PFSK-1 (cell line): Measurements from ENCODE around the gene TRAIP.

Experiments
- POLR2AphosphoS5 ChIP-seq: IDR thresholded peaks from 2 replicates; pipeline ENCODE4 v1.6.1; 2012; ENCODE audit warnings: low read depth, mild to moderate bottlenecking, control low read depth, low read length, moderate library complexity
- TAF1 ChIP-seq: IDR thresholded peaks from 2 replicates; pipeline ENCODE4 v1.6.1; 2012; ENCODE audit warnings: low read length, control low read depth, borderline replicate concordance; ENCODE audit not compliant: insufficient read depth

DNA sequence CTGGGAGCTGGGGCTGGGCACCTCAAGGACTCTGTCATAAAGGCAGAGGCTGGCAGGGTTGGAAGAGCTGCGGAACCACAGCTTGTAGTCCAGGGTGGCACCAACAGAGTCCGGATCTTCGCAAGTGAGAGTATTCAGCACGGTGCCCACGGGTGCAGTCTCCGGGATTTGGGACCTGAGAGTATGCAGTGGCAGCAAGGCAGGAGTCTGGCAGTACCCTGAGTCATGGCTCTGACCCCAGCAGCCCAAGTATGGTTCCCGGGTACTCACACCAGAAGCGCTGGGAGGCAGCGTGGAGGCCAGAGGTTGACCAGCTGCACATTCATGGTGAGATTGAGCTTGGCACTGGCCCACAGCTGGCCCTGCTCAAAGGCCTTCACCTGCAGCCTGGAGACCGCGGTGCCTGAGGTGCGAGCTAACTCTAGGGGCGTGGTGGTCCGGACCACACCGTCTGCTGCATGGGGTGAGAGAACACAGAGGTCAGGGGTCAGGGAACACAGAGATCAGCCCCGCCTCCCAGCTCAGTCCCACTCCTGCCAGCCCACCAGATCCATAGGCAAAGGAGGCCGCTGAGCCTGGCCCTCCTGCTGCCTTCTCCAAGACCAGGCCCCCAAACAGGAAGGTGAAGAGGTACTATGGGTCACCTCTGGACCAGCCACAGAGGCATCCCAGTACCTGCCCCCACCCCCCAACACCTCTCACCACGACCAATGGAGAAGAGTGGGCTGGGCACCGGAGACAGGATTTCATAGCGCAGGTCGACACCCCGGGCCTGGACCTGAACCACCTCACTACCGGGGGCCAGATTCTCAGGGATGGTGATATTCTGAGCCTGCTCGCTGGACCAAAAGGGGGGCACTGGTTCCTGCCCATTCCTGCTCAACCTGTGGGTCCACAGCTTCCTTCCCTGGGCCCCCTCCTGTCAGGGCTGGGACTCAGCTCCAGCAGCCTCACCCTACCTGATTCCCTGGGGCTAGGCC is 61.1 kb downstream of the TRAIP start:
- no peak for TF ChIP-seq TAF1
- TF ChIP-seq POLR2AphosphoS5: no peak
